NCI-H2227 treated with DMSO at 0.1 percent for 48 hours (cell line): Measurements from ENCODE around the gene UTS2.

Experiments
- DNase-seq: peaks from one replicate; lab custom pipeline; 2025; lab: John Stamatoyannopoulos, UW

Gene UTS2, protein sequence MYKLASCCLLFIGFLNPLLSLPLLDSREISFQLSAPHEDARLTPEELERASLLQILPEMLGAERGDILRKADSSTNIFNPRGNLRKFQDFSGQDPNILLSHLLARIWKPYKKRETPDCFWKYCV

DNA sequence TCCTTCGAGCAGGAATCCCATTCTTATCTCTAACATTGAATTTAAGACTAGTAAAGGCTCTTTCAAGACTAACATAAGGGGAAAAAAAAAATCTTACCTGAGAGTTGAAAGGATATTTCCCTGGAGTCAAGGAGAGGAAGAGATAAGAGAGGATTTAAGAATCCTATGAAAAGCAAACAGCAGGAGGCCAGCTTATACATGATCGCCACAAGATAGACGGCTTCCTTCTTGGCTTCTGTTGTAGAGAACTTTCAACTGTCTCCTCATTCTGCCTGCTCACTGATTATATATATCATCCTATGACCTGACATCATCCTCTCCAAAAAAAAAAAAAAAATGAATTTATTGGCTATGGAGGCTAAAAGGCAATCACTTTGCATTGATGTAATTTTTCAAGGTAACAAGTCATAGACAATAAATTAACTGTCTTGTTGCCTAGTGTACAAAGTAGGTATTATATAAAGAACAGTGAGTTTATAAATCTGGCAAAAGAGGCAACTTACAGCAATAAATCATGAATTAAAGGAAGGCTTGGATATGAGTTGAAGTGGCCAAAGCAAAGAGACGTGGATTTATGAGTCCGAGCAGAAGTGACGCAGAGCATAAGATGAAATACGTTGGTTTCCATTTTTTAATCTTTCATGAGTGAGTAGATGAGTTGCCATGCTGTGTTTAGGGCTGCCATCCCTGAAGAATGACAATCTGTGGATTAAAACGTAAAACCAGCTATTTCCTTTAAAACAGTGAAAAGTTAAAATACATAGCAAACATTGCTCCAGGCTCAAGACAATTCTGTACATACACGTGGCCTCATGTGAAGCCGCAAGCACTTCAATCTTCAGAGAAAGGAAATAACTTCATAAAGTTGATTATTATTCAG is at the start of gene UTS2:
TSS of gene UTS2 (minus strand) at position 262 of the 880 bp plus-strand sequence. CDS start at position 200, 62 bp downstream.
- peak; percentile 23 for DNase-seq

DNA sequence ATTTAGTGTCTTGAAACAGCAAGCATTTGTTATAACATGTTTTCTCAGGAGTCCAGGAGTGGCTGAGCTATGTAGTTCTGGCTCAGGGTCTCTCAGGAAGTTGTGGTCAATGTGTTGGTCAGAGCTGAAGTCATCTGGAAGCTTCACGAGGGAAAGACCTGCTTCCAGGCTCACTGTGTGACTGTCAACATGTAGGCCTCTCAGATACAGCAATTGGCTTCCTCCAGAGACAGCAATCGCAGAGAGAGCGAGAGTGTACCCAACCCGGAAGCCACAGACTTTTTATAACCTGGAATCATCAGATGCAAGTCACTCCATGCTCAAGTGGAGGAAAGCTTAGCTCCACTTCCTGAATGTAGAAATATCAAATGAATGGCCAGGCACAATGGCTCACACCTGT is 46.9 kb upstream of the UTS2 start:
- DNase-seq: no peak

DNA sequence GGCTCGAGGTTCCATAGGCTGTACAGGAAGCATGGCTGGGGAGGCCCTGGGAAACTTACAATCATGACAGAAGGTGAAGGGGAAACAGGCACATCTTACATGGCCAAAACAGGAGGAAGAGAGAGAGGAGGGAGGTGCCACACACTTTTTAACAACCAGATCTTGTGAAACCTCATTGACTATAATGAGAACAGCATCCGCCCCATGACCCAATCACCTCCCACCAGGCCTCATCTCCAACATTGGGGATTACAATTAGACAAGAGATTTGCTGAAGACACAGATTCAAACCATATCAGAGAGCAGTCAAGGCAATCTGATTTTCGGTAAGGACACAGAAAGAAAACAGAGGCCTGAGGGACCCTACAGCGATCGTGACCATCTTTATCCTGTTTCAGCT is 46.1 kb upstream of the UTS2 start:
- no peak for DNase-seq

DNA sequence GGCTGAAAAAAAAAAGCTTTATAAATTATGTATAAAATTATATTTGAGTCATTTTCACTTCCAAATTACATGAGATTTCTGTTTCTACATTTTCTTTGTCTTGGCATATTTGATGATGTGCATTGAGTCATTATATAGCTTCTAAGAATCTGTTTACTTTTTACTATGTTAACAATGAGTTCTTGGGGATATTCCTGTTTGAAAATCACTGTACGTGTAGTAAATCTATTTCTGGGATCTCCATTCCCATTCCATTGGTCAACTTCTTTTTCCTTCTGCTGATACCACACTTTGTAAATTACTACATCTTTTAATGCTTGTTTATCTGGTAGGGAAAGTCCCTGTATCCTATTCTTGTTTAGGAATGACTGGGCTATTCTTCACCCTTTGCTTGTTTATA is 44.1 kb upstream of the UTS2 start:
- DNase-seq: no peak

DNA sequence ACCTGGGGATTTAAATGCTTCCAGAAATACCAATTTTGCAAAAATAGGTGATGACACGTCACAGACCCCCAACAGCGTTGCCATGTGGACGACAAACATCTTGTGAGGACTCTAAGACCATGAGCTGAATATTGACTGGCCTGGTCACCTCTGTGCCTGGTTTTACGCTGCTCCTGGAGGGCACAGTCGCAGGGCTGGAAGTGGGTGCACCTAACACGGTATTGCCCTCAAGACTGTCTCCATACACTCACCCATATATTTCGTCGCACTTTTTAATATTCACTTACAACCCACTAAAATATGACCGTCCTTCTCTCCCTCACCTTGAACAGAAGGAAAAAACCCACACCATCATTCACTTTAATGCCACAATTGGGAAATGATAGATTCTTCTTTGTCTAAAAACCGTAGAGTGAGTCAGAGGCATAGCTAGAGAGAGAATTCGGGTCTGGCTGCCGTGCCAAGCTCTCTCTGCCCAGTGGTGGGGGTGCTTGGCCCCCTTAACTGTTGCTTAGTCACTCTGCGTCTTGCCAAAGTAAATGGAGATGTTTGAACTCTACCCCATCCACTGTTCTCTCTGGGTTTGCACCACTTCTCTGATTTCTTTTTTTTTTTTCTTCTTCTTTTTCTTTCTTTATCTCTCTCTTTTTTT is 40.8 kb upstream of the UTS2 start:
- no peak for DNase-seq

DNA sequence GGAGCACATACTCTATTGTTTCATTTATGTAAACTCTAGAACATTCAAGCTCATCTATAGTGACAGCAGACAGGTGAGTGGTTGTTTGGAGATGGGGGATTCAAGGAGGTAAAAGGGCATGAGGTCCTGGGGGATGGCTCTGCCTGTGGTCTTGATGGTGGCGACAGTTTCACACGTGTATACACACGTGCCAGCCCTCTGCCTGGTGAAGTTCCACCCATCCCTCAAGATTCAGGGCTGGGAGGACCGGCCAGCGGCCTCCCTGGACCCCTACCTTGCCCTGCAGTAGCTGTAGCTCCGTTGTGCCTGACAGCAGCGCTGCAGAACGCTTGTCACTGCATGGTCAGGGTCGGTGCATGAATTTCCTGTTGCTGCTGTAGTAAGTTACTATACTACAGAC is 38.9 kb upstream of the UTS2 start:
- DNase-seq: no peak

DNA sequence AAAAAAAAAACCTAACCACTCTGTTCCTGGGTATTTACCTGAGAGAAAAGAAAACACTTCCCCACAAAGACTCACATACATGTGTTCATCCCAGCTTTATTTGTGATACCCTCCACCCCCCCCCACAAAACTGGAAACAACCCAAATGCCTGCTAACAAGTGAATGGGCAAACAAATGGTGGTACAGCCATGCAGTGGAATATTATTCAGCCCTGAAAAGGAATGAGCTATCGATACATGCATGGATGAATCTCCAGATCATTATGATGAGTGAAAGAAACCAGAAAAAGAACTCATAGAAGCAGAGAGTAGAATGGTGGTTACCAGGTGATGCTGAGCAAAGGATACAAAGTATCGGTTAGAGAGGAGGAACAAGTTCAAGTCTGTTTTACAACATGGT is 38.0 kb upstream of the UTS2 start:
- DNase-seq: no peak

DNA sequence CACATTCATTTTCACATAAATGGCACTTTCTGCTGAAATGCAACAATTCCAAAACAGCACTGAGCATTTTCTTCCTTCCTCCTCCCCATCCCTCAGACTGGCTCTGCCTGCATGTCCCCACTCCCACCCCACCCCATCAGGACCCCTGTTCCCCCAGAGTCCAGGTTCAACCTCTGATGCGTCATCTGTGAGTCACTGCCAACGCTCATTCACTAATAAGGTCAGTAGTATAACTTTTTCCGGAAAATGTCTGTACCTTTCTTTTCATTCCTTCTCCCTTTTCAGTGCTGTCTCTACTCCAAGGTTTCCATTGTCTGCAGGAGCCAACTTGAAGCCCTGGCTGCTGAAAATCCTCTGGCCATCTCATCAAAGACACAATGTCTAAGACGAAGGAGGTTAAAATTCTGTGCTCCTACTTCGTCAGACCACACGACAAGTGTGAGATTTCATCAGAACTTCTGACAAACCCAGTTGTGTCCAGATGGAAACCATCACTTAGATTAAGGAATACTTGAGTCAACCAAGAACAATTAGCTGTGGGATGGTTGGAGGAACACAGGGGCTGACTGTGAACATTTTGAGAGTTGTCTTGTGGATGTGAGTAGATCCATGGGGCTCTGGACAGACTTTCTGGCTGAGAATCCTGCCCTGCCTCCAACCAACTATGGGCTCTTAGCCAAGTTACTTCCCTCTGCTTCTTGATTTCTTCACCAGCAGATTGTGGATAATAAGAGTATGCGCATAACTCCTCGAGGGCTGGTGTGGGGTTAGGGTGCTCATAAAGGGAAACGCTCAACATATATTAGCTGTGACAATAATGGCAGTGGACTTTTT is 35.6 kb upstream of the UTS2 start:
- no peak for DNase-seq

DNA sequence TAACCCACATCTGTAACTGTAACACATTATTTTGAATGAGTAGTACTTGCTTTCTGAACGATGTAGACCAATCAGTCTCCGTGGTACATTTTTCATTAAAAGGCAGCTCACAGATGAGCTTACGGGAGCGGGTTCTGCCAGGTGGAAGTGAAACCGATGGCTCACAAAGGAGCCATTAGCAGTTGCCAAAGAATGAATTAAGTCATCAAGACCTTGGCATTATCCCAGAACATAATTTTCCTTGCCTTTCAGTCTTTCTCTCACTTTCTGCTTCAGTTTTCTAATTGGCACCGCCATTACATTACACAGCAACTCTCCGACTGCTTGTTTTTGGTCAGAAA is 33.5 kb upstream of the UTS2 start:
- no peak for DNase-seq

DNA sequence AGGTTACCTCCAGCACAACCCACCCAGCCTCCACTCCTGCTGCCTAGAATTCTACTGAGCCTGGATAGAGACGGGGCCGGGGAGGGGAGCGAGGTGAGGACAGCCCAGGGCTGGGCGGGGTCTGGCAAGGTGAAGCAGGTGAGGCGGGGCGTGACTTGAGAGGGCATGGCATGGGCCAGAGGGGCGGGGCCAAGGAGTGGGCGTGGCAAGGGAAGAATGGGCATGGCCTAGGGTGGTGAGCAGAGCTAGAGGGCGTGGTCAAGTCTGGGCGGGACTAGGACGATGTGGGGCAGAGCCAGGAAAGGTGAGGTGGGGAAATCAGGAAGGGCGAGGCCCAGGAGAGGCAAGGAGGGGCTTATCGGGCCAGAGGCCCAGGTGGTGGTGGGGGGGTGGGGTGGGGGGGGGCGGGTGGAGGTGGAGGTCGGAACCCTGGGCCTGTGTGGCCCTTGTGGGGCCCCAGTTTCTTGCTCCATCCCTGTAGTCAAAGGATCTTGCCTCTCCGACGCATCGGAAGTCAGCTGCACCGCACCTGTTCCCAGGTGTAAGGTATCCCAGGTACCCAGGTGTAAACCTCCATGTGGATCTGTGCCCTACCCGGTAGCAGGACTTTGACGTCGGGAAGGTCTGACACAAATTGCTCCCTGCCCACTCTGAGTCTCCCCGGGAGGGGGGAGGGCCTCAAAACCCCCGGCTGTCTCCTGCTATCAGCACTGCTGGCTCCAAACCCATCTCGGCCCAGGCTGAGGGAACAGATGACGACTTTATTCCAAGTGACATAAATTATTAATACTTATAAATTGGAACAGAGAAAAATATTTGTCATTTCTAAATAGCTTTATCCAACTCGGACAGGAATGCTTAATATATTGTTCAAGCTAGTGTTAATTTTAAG is 32.9 kb upstream of the UTS2 start:
- no peak for DNase-seq

DNA sequence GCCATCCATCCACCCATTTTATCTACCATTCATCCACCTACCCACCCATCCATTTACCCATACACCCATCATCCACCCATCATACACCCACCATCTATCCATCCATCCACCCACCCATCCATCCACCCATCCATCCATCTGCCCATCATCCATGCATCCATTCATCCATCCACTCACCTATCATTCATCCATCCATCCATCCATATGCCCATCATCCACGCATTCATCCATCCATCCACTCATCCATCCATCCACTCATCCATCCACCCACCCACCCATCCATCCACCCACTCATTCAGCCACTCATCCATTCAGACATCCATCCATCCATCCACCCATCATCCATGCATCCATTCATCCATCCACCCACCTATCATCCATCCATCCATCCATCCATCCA is 31.9 kb upstream of the UTS2 start:
- no peak for DNase-seq

DNA sequence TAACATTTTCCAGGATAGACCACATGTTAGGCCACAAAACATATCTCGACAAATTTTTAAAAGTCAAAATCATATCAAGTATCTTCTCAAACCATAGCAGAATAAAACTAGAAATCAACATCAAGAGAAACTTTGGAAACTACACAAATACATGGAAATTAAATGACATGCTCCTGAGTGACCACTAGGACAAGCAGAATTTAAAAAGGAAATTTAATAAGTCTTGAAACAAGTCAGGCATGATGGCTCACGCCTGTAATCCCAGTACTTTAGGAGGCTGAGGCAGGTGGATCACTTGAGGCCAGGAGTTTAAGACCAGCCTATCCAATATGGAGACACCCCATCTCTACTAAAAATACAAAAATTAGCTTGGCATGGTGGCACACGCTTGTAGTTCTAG is 26.4 kb upstream of the UTS2 start:
- DNase-seq: no peak

DNA sequence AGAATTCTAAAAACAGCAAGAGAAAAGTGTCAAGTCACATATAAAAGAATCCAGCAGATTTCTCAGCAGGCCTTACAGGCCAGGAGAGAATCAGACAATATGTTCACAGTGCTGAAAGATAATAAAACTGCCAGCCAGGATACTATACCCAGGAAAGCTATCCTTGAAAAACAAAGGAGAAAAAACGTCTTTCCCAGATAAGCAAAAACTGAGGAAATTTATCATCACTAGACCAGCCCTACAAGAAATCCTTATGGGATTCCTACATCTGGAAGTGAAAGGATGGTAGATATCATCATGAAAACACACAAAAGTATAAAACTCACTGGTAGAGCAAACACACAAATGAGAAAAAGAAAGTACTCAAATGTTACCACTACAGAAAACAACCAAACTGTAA is 25.2 kb upstream of the UTS2 start:
- no peak for DNase-seq

DNA sequence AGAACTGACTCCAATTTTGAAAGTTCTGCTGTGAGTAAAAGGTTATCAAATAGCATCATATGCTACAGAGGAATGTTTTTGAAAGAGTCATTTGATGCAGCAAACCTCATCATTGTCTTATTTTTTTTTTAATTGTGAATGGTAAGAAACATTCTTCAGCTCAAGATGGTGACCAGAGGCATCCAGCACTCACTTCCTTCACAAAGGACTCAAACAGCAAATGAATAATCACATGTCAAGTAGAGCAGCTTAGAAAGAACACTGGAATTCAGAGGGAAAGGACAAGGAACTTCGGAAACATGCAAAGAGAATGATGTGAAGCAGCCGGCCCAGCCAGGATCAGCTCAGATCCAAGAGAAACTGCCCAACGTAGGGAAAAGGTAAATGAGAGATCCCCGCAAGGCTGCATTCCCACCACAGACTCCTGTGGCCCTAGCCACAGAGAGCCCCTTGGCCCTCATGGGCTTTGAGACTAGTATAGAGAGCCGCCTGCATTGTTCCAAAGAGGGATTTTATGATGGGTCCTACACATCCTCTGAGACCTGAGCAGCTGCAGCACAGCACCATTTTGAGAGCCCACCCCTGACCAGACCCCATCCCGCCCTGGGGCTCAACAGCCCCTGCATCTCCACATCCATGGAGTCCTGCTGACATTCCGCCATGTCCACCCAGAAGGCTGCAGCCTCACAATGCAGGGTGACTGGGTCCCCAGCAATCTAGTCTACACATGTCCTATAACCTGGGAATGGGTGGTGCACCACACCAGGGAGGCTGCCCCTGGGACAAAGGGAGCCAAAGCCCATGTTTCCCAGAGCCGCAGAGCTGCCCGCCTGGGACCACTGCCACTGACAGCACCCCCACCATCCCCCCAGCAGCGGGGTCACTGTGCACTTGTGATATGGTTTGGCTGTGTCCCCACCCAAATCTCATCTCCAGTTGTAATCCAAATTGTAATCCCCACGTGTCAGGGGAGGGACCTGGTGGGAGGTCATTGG is 21.2 kb upstream of the UTS2 start:
- no peak for DNase-seq

DNA sequence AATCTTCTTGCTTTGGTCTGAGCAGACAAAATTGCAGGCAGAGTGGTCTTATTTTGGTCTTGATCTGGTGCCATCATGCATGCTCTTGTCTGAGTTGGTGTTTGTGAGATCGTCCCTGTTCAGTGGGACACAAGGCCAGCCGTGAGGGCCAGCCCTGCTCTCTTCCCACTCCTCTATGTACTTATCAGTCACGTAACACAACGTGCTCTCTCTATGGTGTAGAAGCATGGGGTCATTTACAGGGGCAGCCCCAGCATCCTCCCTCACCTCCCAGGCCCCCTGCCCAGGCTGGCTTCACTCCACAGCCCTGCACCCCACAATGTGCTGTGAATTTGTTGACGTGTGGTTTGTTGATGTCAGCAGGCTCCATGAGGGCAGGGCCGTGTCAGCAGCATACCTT is 18.3 kb upstream of the UTS2 start:
- DNase-seq: no peak

DNA sequence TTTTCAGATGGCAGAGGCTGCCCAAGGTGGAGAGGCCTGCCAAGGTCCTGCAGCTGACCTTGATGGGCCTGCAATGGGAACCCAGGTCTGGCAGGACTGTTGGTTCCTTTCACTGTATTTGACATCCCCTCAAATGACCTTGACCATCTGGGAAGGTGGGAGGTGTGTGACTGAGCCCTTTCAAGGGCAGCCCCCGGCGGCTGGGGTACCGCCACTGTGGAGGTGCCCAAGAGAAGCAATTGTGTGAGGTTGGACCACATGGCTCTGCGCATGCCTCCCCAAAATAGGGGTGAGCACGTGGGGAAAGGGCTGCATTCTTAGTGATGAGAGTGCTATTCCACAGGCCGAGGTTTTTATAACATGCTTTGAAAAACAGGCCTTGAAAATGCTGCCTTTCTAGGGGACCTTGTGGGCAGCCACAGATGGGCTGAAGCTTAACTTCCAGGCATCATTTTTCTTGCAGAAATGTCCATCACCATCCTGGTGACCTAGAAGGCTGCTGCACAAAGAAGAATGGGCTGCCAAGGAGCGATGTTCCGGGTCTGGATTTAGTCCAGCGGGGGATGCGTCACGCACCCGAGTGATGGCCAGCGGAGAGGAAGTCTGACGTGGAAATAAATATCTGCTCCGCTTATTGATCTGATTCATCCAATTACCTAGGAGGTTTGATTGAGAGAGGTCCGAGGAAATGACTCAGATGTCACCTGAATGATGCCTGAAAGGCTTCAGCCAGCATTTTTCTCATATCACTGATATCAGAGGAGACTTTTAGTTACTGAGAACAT is 16.5 kb upstream of the UTS2 start:
- no peak for DNase-seq

DNA sequence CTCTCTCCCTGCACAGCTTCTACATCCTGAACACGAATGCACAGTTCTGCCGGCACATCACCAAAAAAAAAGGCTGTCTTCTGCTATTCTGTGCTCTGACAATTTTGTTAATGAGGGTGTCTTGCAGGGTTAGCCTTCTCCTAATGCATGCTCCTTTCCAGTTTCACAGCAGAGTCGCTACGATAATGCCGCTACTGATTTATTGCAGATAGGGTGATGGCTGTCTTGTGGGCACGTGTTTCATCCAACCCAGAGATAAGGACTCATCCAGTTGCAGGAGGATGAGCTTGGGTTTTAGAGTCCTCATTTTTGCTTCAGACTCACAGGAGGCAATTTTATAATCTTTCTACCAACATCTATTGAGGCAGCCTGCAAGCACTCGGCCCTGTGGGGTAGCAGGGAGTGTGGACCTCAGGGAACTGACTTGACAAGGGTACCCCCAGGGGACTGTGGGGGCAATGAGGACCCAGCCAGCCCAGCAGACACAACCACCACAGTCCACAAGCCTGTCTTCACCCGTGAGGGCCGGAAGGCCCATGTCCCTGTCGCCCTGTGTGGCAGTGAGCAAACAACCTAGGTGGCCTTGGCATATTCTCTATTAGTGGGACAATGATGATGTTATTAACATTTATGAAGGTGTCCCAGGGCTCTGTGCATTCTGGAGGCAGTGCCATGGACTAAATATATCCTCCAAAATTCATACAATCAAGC is 15.4 kb upstream of the UTS2 start:
- DNase-seq: no peak

DNA sequence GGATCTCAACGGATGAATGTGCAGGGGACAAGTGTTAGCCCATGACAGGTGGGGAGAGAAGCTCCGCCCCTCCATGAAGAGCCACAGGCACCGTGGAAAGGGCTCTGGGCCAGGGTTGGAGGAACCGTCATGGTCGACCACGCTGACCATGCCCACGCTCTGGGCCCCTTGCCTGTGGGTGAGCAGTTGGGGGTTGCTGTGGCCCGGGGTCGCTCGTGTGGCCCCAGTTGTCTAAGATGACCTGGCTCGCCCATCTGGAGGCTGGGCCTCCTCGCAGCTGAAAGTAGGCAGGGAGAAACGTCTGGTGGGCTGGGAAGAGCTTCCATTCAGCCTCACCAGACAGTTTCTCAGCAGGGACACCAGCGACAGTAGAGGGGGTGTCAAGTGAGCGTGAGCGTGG is 13.1 kb upstream of the UTS2 start:
- DNase-seq: no peak
